ENCODE results near the gene CCNYL1.

DNA sequence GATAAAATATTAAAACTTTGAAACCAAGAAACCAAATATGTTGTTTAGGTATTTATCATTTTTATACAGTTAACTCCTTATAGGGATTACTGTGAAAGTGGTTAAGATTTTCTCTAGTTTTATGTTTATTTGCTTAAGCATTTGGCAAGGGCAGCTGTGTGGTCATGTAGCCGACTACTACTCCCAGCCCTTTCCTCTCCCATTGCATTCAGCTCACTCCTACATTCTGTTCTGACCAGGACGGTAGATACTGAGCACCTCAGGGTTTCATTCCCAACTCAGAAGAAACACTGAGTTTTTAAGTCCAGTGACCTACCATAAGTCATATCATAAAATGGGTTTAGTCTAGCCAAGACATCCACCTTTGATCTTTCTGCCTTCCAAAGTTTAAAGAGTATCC is 38.4 kb downstream of the CCNYL1 start:
- TF ChIP-seq, protein P1, sequence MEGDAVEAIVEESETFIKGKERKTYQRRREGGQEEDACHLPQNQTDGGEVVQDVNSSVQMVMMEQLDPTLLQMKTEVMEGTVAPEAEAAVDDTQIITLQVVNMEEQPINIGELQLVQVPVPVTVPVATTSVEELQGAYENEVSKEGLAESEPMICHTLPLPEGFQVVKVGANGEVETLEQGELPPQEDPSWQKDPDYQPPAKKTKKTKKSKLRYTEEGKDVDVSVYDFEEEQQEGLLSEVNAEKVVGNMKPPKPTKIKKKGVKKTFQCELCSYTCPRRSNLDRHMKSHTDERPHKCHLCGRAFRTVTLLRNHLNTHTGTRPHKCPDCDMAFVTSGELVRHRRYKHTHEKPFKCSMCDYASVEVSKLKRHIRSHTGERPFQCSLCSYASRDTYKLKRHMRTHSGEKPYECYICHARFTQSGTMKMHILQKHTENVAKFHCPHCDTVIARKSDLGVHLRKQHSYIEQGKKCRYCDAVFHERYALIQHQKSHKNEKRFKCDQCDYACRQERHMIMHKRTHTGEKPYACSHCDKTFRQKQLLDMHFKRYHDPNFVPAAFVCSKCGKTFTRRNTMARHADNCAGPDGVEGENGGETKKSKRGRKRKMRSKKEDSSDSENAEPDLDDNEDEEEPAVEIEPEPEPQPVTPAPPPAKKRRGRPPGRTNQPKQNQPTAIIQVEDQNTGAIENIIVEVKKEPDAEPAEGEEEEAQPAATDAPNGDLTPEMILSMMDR (IDR thresholded peaks at IDR 0.05) = no peak
- TF ChIP-seq POLR2A (IDR thresholded peaks at IDR 0.05) = no peak

Data from ovary (tissue), 3 donors.